ENCODE results near the gene TMEM184C.

The TMEM184C gene

GRCh38 chr4:147605499-147605898 is 11.7 kb upstream of the TMEM184C start:
- no peak for DNase-seq

GRCh38 chr4:147607471-147607870 is 9.7 kb upstream of the TMEM184C start:
- no peak for DNase-seq

GRCh38 chr4:147610686-147611085 is 6.5 kb upstream of the TMEM184C start:
- no peak for DNase-seq

GRCh38 chr4:147616849-147617172 is 386 bp upstream of the TMEM184C start:
- no peak for DNase-seq

GRCh38 chr4:147617841-147618691 is 869 bp downstream of the TMEM184C start:
- no peak for DNase-seq

- DNase-seq, result no peak
Observed at GRCh38 chr4:147620315-147620714, 3.1 kb downstream of the TMEM184C start.

- DNase-seq, result no peak
Observed at GRCh38 chr4:147625733-147626132, 8.5 kb downstream of the TMEM184C start.

- DNase-seq, result no peak
Observed at GRCh38 chr4:147626903-147627302, 9.7 kb downstream of the TMEM184C start.

- no peak for DNase-seq
Observed at GRCh38 chr4:147628415-147628814, 11.2 kb downstream of the TMEM184C start.

- no peak for DNase-seq
Observed at GRCh38 chr4:147629783-147630730, 12.9 kb downstream of the TMEM184C start.

GRCh38 chr4:147633113-147633512 is 15.9 kb downstream of the TMEM184C start:
- no peak for DNase-seq

GRCh38 chr4:147633643-147634042 is 16.4 kb downstream of the TMEM184C start:
- DNase-seq, result no peak

- no peak for DNase-seq
Observed at GRCh38 chr4:147635348-147635747, 18.2 kb downstream of the TMEM184C start.

- no peak for DNase-seq
Observed at GRCh38 chr4:147638365-147638764, 21.2 kb downstream of the TMEM184C start.

GRCh38 chr4:147638942-147639341 is 21.7 kb downstream of the TMEM184C start:
- no peak for DNase-seq

- DNase-seq, result no peak
Observed at GRCh38 chr4:147639388-147639787, 22.2 kb downstream of the TMEM184C start.

- DNase-seq, result no peak
Observed at GRCh38 chr4:147640331-147640730, 23.1 kb downstream of the TMEM184C start.

GRCh38 chr4:147643616-147644015 is 26.4 kb downstream of the TMEM184C start:
- DNase-seq, result no peak

GRCh38 chr4:147644471-147644870 is 27.3 kb downstream of the TMEM184C start:
- DNase-seq, result no peak

- DNase-seq, result no peak
Observed at GRCh38 chr4:147645099-147645498, 27.9 kb downstream of the TMEM184C start.

GRCh38 chr4:147648656-147649055 is 31.5 kb downstream of the TMEM184C start:
- no peak for DNase-seq

GRCh38 chr4:147651563-147651962 is 34.4 kb downstream of the TMEM184C start:
- DNase-seq, result no peak

GRCh38 chr4:147655639-147656038 is 38.4 kb downstream of the TMEM184C start:
- no peak for DNase-seq

GRCh38 chr4:147658501-147658900 is 41.3 kb downstream of the TMEM184C start:
- no peak for DNase-seq

All from NCI-H345 (cell line).